Upper lobe of right lung (tissue), 1 donor: ENCODE data around the gene MAP7D2. TPM values are rescaled to one million over a fixed set of nuclear protein-coding genes. Genes with fewer than 3 reads are reported as not detected.
A peak's percentile ranks its signal among the peaks of the same experiment; 100 is the strongest.

ENCODE experiments used
- ATAC-seq: fragments of 200-7000 bp; cut with Tn5 transposase; one replicate; pipeline ENCODE4 v1.9.1; 2020; ENCODE audit warnings: mild to moderate bottlenecking, moderate library complexity
- DNase-seq: peaks from one replicate; pipeline ENCODE4 v3.0.0-alpha.2; 2020
- H3K27ac ChIP-seq: fragments of 200-600 bp; one replicate; pipeline ENCODE4 v1.8.0; 2022
- H3K27me3 ChIP-seq: fragments of 200-600 bp; one replicate; pipeline ENCODE4 v1.8.0; 2022; ENCODE audit warnings: mild to moderate bottlenecking
- H3K36me3 ChIP-seq: fragments of 200-600 bp; one replicate; pipeline ENCODE4 v1.8.0; 2022
- H3K4me1 ChIP-seq: fragments of 200-600 bp; one replicate; pipeline ENCODE4 v1.8.0; 2022
- H3K4me3 ChIP-seq: fragments of 200-600 bp; one replicate; pipeline ENCODE4 v1.8.0; 2022; ENCODE audit warnings: mild to moderate bottlenecking
- H3K9me3 ChIP-seq: fragments of 200-600 bp; one replicate; pipeline ENCODE4 v1.8.0; 2022
- intact Hi-C: fragments of 100-400 bp; cut with DNase I; formaldehyde crosslinking; loops from one replicate; pipeline ENCODE4 v1.11.0; 2022
- total RNA-seq: library from RNA; stranded (reverse); fragmentation: NEBNext Ultra II Directional; extraction: Animal tissue kit (Norgen Biotek cat#: 25700); gene quantifications from one replicate; pipeline ENCODE4 v1.2.1, GENCODE V29; 2021
- TF ChIP-seq, protein P1 (sequence below): fragments of 200-600 bp; IDR thresholded peaks from one replicate; pipeline ENCODE4 v1.8.0; 2022; ENCODE audit warnings: antibody characterized with exemption
- donor health status: DM: no; HTN: yes; CAD: no; lungs with severe emphysema.

MAP7D2 gene
- total RNA-seq, 1 donor from 2014 or later = 0.26 TPM

DNA sequence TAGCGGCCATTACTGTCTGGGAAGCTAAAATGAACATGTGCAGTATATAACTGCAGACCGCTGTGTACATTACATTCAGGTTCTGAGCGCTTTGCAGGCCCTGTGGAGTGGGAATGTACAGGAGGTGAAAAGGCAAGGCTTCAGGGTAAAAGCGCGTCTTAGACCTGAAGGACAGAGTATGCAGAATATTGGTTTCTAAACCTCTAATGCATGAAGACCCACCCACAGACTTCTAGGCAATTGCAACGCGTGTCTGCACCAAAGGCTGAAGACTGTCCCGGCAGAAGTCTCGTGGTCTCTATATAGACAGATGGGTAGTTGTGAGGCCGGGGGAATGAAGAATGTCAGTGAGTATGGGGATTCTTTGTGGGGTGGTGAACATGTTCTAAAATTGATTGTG, 5.4 kb downstream of the MAP7D2 start:
- TF ChIP-seq, protein P1, sequence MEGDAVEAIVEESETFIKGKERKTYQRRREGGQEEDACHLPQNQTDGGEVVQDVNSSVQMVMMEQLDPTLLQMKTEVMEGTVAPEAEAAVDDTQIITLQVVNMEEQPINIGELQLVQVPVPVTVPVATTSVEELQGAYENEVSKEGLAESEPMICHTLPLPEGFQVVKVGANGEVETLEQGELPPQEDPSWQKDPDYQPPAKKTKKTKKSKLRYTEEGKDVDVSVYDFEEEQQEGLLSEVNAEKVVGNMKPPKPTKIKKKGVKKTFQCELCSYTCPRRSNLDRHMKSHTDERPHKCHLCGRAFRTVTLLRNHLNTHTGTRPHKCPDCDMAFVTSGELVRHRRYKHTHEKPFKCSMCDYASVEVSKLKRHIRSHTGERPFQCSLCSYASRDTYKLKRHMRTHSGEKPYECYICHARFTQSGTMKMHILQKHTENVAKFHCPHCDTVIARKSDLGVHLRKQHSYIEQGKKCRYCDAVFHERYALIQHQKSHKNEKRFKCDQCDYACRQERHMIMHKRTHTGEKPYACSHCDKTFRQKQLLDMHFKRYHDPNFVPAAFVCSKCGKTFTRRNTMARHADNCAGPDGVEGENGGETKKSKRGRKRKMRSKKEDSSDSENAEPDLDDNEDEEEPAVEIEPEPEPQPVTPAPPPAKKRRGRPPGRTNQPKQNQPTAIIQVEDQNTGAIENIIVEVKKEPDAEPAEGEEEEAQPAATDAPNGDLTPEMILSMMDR = no peak
- no peaks in the 10 kb centered on the region for H3K9me3 ChIP-seq
- no peaks in the 10 kb centered on the region for H3K36me3 ChIP-seq
- no peaks in the 10 kb centered on the region for H3K4me1 ChIP-seq
- H3K27ac ChIP-seq = no peak overlapping the region
- no peak overlapping the region for H3K4me3 ChIP-seq
- ATAC-seq (no peak), DNase-seq (no peak)
- intact Hi-C loops = no loop called here
- H3K27me3 ChIP-seq = peaks cover 8% of the 10 kb centered on the region

DNA sequence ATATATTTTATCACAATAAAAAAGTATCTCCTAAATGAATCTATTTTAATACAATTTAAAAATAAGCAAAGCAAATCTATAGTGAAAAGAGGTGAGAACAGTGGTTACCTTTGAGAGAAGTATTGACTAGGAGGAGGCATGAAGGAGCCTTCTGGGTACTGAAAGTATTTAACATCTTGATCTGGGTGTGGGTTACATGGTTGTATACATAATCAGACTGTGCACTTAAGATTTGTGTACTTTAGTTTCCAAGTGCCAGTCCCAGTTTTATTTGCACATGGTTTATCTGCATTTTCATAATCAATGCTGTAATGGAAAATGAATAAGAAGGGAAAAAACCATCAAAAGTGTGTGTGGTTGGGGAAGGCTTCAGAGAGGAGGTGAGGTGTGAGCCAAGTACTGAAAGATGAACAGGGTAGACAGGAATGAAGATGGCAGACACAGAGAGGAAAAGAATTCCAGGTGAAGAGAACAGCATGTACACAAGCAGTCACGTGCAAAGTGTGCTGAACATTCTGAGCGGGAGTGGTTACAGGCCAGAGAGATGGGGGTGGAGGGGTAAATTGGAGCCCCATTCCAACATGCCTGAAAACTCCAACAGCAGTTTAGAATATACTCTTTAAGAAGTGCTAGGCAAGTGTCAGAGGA, 14.6 kb downstream of the MAP7D2 start:
- TF ChIP-seq, protein P1 = no peak
- intact Hi-C loops = no loop called here
- no peak overlapping the region for H3K4me3 ChIP-seq
- H3K4me1 ChIP-seq = no peaks in the 10 kb centered on the region
- ATAC-seq (peak; percentile 62), DNase-seq (no peak)
- H3K27ac ChIP-seq = no peak overlapping the region
- H3K36me3 ChIP-seq = no peaks in the 10 kb centered on the region
- no peaks in the 10 kb centered on the region for H3K9me3 ChIP-seq
- H3K27me3 ChIP-seq = no peaks in the 10 kb centered on the region

DNA sequence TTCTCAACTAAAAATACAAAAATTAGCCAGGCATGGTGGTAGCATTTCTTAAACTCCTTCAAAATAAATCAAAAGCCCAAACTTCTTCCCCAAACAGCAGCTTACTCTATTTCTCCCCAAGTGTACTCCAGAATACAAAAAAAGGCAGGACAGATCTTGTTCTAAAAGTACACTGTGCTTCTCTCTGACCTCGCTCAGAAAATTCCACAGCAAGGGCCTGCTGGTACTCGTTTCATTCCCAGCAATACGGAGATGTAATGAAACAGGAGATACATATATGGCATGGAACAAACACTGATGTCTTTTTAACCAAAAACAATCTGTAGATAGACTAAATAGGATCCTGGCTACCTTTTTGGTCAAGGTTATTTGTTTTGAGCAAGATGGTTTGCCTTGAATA, 25.2 kb downstream of the MAP7D2 start:
- ATAC-seq (no peak), DNase-seq (no peak)
- H3K27ac ChIP-seq = no peak overlapping the region
- H3K4me1 ChIP-seq = no peaks in the 10 kb centered on the region
- no peaks in the 10 kb centered on the region for H3K9me3 ChIP-seq
- H3K4me3 ChIP-seq = no peak overlapping the region
- TF ChIP-seq, protein P1 = no peak
- no peaks in the 10 kb centered on the region for H3K36me3 ChIP-seq
- H3K27me3 ChIP-seq = no peaks in the 10 kb centered on the region
- intact Hi-C loops = no loop called here

DNA sequence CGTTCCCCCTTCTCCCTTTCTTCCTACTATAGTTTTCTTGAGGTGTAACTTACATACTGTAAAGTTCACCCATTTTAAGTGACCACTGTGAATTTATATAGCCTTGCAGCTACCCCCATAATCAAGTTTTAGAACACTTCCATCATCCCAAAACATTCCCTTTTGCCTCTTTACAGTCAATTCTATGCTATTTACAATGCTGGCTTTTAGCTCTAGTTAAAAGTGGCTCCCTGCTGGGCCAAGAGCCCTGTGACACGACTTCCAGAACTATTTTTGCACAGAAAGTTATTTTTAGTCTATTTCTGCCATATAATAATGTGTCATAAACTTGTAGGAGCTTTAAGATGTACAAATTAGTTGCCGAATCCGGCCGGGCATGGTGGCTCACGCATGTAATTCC, 26.9 kb downstream of the MAP7D2 start:
- intact Hi-C loops = no loop called here
- TF ChIP-seq, protein P1 = no peak
- H3K36me3 ChIP-seq = no peaks in the 10 kb centered on the region
- ATAC-seq (no peak), DNase-seq (no peak)
- no peaks in the 10 kb centered on the region for H3K27me3 ChIP-seq
- no peak overlapping the region for H3K4me3 ChIP-seq
- H3K27ac ChIP-seq = no peak overlapping the region
- H3K9me3 ChIP-seq = no peaks in the 10 kb centered on the region
- no peaks in the 10 kb centered on the region for H3K4me1 ChIP-seq

DNA sequence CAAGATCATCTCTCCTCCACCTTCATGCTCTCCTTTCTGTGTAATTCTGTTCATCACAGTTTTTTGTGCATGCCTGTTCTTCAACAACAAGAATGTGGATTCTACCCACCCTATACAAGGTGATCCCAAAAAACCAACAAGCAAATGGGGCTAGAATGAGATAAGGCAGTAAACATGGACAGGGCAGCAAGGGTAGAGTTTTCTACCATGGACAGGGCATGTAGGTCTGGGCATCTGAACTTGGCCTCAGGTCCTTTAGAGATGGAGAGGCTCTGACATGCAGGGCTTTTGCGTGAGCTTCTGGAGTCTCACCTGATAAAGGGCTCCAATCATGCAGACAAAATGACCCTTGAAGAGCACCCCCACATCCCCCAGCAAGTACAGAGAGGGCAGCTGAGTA, 36.4 kb downstream of the MAP7D2 start:
- Histone ChIP-seq H3K27me3 (no peaks in the 10 kb centered on the region), H3K4me1 (no peaks in the 10 kb centered on the region), H3K9me3 (no peaks in the 10 kb centered on the region), H3K36me3 (no peaks in the 10 kb centered on the region), H3K27ac (no peak overlapping the region), H3K4me3 (no peak overlapping the region)
- TF ChIP-seq, protein P1 = no peak
- DNase-seq (no peak), ATAC-seq (no peak)
- intact Hi-C loops = no loop called here
